GM12878 (cell line): Measurements from ENCODE around the gene ARFIP1. TPM values are rescaled to one million over a fixed set of nuclear protein-coding genes. Genes with fewer than 3 reads are reported as not detected.

Source experiments
- ATAC-seq: fragments of 200-7000 bp; cut with Tn5 transposase; 3 replicates; pipeline ENCODE4 v1.9.1; 2020; ENCODE audit warnings: mild to moderate bottlenecking, moderate library complexity
- BruUV-seq: library from RNA; stranded (reverse); fragments of 400-500 nt; replicated peaks from 2 replicates; lab custom pipeline; 2021; lab: Mats Ljungman, UMichigan
- CTCF ChIA-PET: fragments of 300-600 bp; sonication (Branson Sonifier 250); formaldehyde crosslinking; extraction: SDS; loops from one replicate; lab custom pipeline; 2021; ENCODE audit warnings: inconsistent platforms; lab: Yijun Ruan, JAX
- POLR2A ChIA-PET: fragments of 350-600 bp; formaldehyde crosslinking; extraction: SDS; loops from one replicate; lab custom pipeline; 2021; ENCODE audit warnings: inconsistent platforms; lab: Charles Lee
- RAD21 ChIA-PET: fragments of 300-600 bp; sonication (Branson Sonifier 250); formaldehyde crosslinking; loops from one replicate; lab custom pipeline; 2023; ENCODE audit warnings: antibody characterized with exemption; ENCODE audit not compliant: unreplicated experiment; lab: Charles Lee
- SMC1A ChIA-PET: fragments of 300-600 bp; sonication (Branson Sonifier 250); formaldehyde crosslinking; loops from one replicate; lab custom pipeline; 2023; ENCODE audit not compliant: unreplicated experiment, uncharacterized antibody; lab: Charles Lee
- DNase-seq: peaks from one replicate; pipeline ENCODE4 v3.0.0-alpha.2; 2011; ENCODE audit warnings: low read depth, low spot score
- FAIRE-seq: peaks from 3 replicates; lab custom pipeline; 2011; peaks lifted over from hg19 to GRCh38; lab: Jason Lieb, UNC
- H2AFZ ChIP-seq: 2 replicates; pipeline ENCODE4 v1.6.0; 2011; ENCODE audit warnings: low read depth, low read length, control low read depth; ENCODE audit not compliant: control insufficient read depth
- H3K27ac ChIP-seq: 2 replicates; pipeline ENCODE4 v1.5.1; 2011; ENCODE audit warnings: control low read depth; ENCODE audit not compliant: control insufficient read depth, insufficient read depth
- H3K27me3 ChIP-seq, 2 experiments: replicated peaks in 1 of 2; 2 replicates each; pipeline versions ENCODE4 v1.6.0 to v1.6.1; 2011; ENCODE audit warnings: low read length in 1 of 2; ENCODE audit not compliant: control insufficient read depth in 2 of 2, insufficient read depth in 2 of 2
- H3K36me3 ChIP-seq, 2 experiments: 2 replicates each; pipeline ENCODE4 v1.5.1; 2011; ENCODE audit warnings: low read length in 1 of 2; ENCODE audit not compliant: control insufficient read depth in 2 of 2, insufficient read depth in 2 of 2
- H3K4me1 ChIP-seq: 2 replicates; pipeline ENCODE4 v1.6.1; 2011; ENCODE audit warnings: mild to moderate bottlenecking, low read length, moderate library complexity, mixed read lengths; ENCODE audit not compliant: control insufficient read depth, insufficient read depth
- H3K4me2 ChIP-seq: 2 replicates; pipeline ENCODE4 v1.6.0; 2011; ENCODE audit warnings: control low read depth; ENCODE audit not compliant: control insufficient read depth, insufficient read depth
- H3K4me3 ChIP-seq: fragments of 200-600 bp; sonication (generic); 2 replicates; pipeline ENCODE4 v1.5.1; 2016
- H3K79me2 ChIP-seq: 2 replicates; pipeline ENCODE4 v1.6.0; 2011; ENCODE audit warnings: low read length; ENCODE audit not compliant: control insufficient read depth, insufficient read depth
- H3K9ac ChIP-seq: 2 replicates; pipeline ENCODE4 v1.8.0; 2011; ENCODE audit warnings: low read length, control low read depth, mixed read lengths; ENCODE audit not compliant: control insufficient read depth, insufficient read depth
- H3K9me3 ChIP-seq: replicated peaks from 3 replicates; pipeline ENCODE4 v1.5.1; 2011; ENCODE audit warnings: mild to moderate bottlenecking, low read length; ENCODE audit not compliant: control insufficient read depth, insufficient read depth
- H4K20me1 ChIP-seq: 2 replicates; pipeline ENCODE4 v1.6.0; 2011; ENCODE audit not compliant: control insufficient read depth, insufficient read depth
- NRF1 ChIP-seq: conservative IDR thresholded peaks from 2 replicates; pipeline ENCODE4 v1.6.1; 2011; ENCODE audit warnings: mild to moderate bottlenecking, low read depth, low read length, improper control_type of control experiment
- SRF ChIP-seq, 2 experiments: IDR thresholded peaks; 2 replicates each; pipeline ENCODE4 v1.6.1; 2011; ENCODE audit warnings: low read depth in 2 of 2, low read length in 2 of 2, mild to moderate bottlenecking in 1 of 2, moderate library complexity in 1 of 2
- ZNF687 ChIP-seq: fragments of 450-650 bp; IDR thresholded peaks from 2 replicates; pipeline ENCODE4 v1.6.1; 2017; ENCODE audit warnings: mild to moderate bottlenecking, moderate library complexity
- whole genome bisulfite sequencing: methylation state at CpG from one replicate; pipeline ENCODE4 v1.1.6; 2016; ENCODE audit warnings: low lambda C conversion rate; ENCODE audit not compliant: insufficient replicate concordance, insufficient coverage; ENCODE audit errors: missing lambda C conversion rate; 5-methylcytosine and 5-hydroxymethylcytosine counted together
- in situ Hi-C: fragments of 300-500 bp; cut with MboI; formaldehyde crosslinking; loops from 9 replicates; pipeline ENCODE4 v1.14.3; 2018; ENCODE audit warnings: mixed read lengths
- intact Hi-C: fragments of 100-400 bp; cut with micrococcal nuclease; formaldehyde crosslinking; loops from one replicate; pipeline ENCODE4 v1.14.2; 2022; ENCODE audit not compliant: unreplicated experiment
- polyA plus RNA-seq, 11 experiments: library from polyadenylated mRNA; depleted of rRNA in 4 of 11; unstranded in 6 of 11; stranded (reverse) in 5 of 11; fragments of >200 nt; fragmentation: Nextera tagmentation in 4 of 11; fragmentation: Illumina TruSeq in 1 of 11; extraction: Ambion mirVana in 4 of 11; extraction: Trizol in 1 of 11; gene quantifications; 1 replicate in 1 of 11; 2 replicates in 10 of 11; pipeline versions ENCODE4 v1.2.1 to v1.2.3, GENCODE V29; 2011 to 2016; ENCODE audit warnings: inconsistent platforms in 2 of 11, missing spikeins in 2 of 11, low read depth in 1 of 11
- total RNA-seq, 4 experiments: library from RNA; depleted of rRNA in 3 of 4; stranded (reverse); fragments of >200 nt in 3 of 4; fragmentation: Illumina TruSeq in 1 of 4; extraction: Trizol in 1 of 4; gene quantifications; 2 replicates each; pipeline versions ENCODE4 v1.2.1 to v1.2.3, GENCODE V29; 2013 to 2021
- TF ChIP-seq, protein P1 (sequence below): IDR thresholded peaks from 2 replicates; pipeline ENCODE4 v1.6.1; 2011; ENCODE audit warnings: borderline replicate concordance, low read depth, mild to moderate bottlenecking, moderate library complexity, low read length; ENCODE audit not compliant: insufficient read depth, poor library complexity, severe bottlenecking

The ARFIP1 gene
- total and polyA plus RNA-seq, 10 of the 15 experiments (the other 5 are each of a cell fraction or from before 2014, with no cell fraction given), result 9.5 to 21.7 (median 15.4) TPM

DNA sequence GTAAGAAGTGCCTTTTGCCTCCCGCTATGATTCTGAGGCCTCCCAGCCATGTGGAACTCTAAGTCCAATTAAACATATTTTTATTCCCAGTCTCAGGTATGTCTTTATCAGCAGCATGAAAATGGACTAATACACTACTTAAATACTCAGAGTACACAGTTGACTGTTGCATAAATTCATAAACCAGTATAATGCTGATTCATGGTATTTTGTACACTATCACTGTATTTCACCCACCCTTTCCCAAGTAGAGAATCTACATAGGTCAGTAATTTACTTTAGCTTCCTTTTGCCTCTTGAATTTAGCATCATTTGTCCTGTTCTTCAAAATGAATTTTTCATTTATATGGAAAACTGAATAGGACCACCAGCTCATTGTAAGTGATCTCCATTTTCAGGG lies 98.1 kb downstream of the ARFIP1 start:
- POLR2A ChIA-PET, result no interaction called here
- Histone ChIP-seq H3K4me1 (no peaks in the 10 kb centered on the region), H3K4me3 (no peak overlapping the region), H3K36me3 (peaks cover 0 to 2% of the 10 kb centered on the region in 2 experiments; a peak in 3 of 4 replicates), H3K9ac (no peak overlapping the region), H4K20me1 (no peaks in the 10 kb centered on the region), H3K9me3 (no peaks in the 10 kb centered on the region; the same call in 1 of the 3 replicates), H3K79me2 (no peaks in the 10 kb centered on the region), H3K27ac (no peak overlapping the region), H2AFZ (no peak overlapping the region), H3K27me3 (no peaks in the 10 kb centered on the region), H3K4me2 (no peak overlapping the region)
- no peak for FAIRE-seq
- no TSS peak for BruUV-seq
- in situ Hi-C loops, result no loop called here
- intact Hi-C loops, result no loop called here
- CTCF ChIA-PET, result no interaction called here
- no peak for ATAC-seq
- no peak for DNase-seq
- SMC1A ChIA-PET, result interaction anchor here (1.4 kb wide), 1 partner anchor 9 kb away, joined by 3 read pairs; no protein-coding TSS in a partner anchor
- no peak for TF ChIP-seq NRF1
- TF ChIP-seq, protein P1, sequence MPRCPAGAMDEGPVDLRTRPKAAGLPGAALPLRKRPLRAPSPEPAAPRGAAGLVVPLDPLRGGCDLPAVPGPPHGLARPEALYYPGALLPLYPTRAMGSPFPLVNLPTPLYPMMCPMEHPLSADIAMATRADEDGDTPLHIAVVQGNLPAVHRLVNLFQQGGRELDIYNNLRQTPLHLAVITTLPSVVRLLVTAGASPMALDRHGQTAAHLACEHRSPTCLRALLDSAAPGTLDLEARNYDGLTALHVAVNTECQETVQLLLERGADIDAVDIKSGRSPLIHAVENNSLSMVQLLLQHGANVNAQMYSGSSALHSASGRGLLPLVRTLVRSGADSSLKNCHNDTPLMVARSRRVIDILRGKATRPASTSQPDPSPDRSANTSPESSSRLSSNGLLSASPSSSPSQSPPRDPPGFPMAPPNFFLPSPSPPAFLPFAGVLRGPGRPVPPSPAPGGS, result no peak
- TF ChIP-seq SRF (IDR thresholded peaks at IDR 0.05; ENCODE audit: low read depth in 2 of 2, low read length in 2 of 2), result no peak
- no peak for TF ChIP-seq ZNF687
- RAD21 ChIA-PET, result no interaction called here
- 82% methylated on average over 1 of the region's 1 CpG for WGBS
